ENCODE data around the gene BLOC1S5. TPM values are rescaled to one million over a fixed set of nuclear protein-coding genes. Genes with fewer than 3 reads are reported as not detected.
A peak's percentile ranks its signal among the peaks of the same experiment; 100 is the strongest.

The BLOC1S5 gene
- total and polyA plus RNA-seq, 2 of the 13 experiments (the other 11 are each of a cell fraction or from before 2014, with no cell fraction given) = 10.5 to 41.5 TPM

- no peak for TF ChIP-seq HOXA9 (CRISPR knock-in tag; IDR thresholded peaks at IDR 0.05; ENCODE audit: borderline replicate concordance)
- TF ChIP-seq SOX6 (IDR thresholded peaks at IDR 0.05) = no peak
- 0 out of 2 replicates have a peak, but pooled peaks have one; percentile 12 for TF ChIP-seq SOX6 (CRISPR knock-in tag; IDR thresholded peaks at IDR 0.05)
- no peak for TF ChIP-seq SNAPC4 (CRISPR knock-in tag; IDR thresholded peaks at IDR 0.05)
- TF ChIP-seq SOX5 (CRISPR knock-in tag; IDR thresholded peaks at IDR 0.05; ENCODE audit: borderline replicate concordance) = peak; percentile 73
- 0 out of 2 replicates have a peak, but pooled peaks have one; percentile 33 for TF ChIP-seq ZFP36L1 (CRISPR knock-in tag; IDR thresholded peaks at IDR 0.05)
- no peak for TF ChIP-seq HDAC1 (CRISPR knock-in tag; IDR thresholded peaks at IDR 0.05)
- TF ChIP-seq KLF11 (CRISPR knock-in tag; IDR thresholded peaks at IDR 0.05) = no peak
- no peak for TF ChIP-seq BRF2 (CRISPR knock-in tag; IDR thresholded peaks at IDR 0.05)
- no peak for TF ChIP-seq MLXIP (CRISPR knock-in tag; IDR thresholded peaks at IDR 0.05; ENCODE audit: borderline replicate concordance)
- TF ChIP-seq SAP130 (CRISPR knock-in tag; IDR thresholded peaks at IDR 0.05; ENCODE audit: low read depth) = 0 out of 2 replicates have a peak, but pooled peaks have one; percentile 5
- TF ChIP-seq ELF3 (CRISPR knock-in tag; IDR thresholded peaks at IDR 0.05) = 0 out of 2 replicates have a peak, but pooled peaks have one; percentile 23
- TF ChIP-seq ZMYM2 (CRISPR knock-in tag; IDR thresholded peaks at IDR 0.05) = no peak
- TF ChIP-seq ZNF382 (CRISPR knock-in tag; IDR thresholded peaks at IDR 0.05; ENCODE audit: borderline replicate concordance) = no peak
- no peak for TF ChIP-seq SRF (IDR thresholded peaks at IDR 0.05; ENCODE audit: low read depth, low read length)
- TF ChIP-seq GATA4 (IDR thresholded peaks at IDR 0.05; ENCODE audit: borderline replicate concordance, low read depth) = no peak
- no peak for TF ChIP-seq ZNF451 (CRISPR knock-in tag; IDR thresholded peaks at IDR 0.05)
- no peak for TF ChIP-seq MXD3 (CRISPR knock-in tag; IDR thresholded peaks at IDR 0.05)
- TF ChIP-seq SP140L (CRISPR knock-in tag; IDR thresholded peaks at IDR 0.05; ENCODE audit: borderline replicate concordance) = no peak
- TF ChIP-seq ARNT2 (CRISPR knock-in tag; IDR thresholded peaks at IDR 0.05; ENCODE audit: low read depth) = no peak
- TF ChIP-seq ZFP90 (CRISPR knock-in tag; IDR thresholded peaks at IDR 0.05; ENCODE audit: borderline replicate concordance) = no peak
Measured at GRCh38 chr6:8082954-8083858, 19.0 kb upstream of the BLOC1S5 start (continued).
